Pericardium fibroblast (primary cell): ENCODE data around the gene OTOP3. TPM values are rescaled to one million over a fixed set of nuclear protein-coding genes. Genes with fewer than 3 reads are reported as not detected.

Experiments
- total RNA-seq: library from RNA; depleted of rRNA; stranded (reverse); fragments of >200 nt; gene quantifications from 2 replicates; pipeline ENCODE4 v1.2.3, GENCODE V29; 2015

The OTOP3 gene
- not detected in 2 replicates for total RNA-seq

GRCh38 chr17:74935585-74936469 is at the start of gene OTOP3:
Gene OTOP3, plus strand, starts transcription at chr17:74935898. Its CDS starts 24 bp downstream, at chr17:74935922.

GRCh38 chr17:74892974-74893911 is 42.5 kb upstream of the OTOP3 start, which contains the start of gene FADS6:
Gene FADS6, minus strand, starts transcription at chr17:74893633. Its CDS starts 38 bp downstream, at chr17:74893595.

GRCh38 chr17:74922694-74923537 is 12.8 kb upstream of the OTOP3 start, which contains the start of gene USH1G:
Gene USH1G, minus strand, starts transcription at chr17:74923255. Its CDS starts 182 bp downstream, at chr17:74923073.

GRCh38 chr17:74924250-74924948 is 11.3 kb upstream of the OTOP3 start, which contains the start of gene OTOP2:
Gene OTOP2, plus strand, starts transcription at chr17:74924273. Its CDS starts 360 bp downstream, at chr17:74924633.

DNA sequence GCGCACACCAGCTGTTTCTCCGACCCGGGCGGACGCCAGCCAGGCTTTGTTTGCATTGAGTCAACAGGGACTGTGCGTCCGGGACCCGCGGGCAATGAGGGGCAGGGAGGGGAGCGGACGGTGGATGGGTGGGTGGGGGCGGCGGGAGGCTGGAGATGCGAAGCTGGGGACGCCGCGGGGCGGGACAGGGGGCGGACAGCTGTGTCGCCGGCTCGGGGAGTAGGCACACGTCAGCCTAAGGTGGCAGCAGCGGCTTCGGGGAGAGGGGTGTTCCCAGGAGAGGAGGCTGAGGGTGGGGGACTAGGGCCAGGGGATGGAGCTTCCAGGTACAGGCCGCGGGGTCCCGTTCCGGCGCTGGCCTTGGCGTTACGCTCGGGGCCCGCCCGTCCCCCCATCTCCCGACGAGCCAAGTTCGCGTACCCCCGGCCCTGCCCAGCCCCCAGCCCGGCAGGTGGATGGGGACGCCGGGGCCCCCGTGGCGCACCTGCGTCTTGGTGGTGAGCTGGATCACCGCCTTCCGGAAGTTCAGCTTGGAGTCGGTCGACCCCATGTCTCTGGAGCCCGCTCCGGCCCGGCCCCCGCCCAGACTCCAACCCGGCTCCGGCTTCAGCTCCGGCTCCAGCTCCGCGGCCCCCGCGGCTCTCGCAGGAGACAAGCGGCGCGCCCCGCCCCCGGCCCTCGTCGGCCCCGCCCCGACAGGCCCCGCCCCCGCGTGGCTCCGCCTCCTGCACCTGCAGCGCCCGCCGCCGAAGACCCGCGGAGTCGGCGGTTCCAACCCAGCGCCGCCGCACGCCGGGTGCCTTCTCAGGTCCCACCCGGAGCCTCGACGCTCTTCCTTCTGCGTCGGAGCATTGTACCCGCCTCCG is 36.6 kb downstream of the OTOP3 start, which contains the start of gene HID1:
HID1 (minus strand) TSS at position 653 of the 866 bp plus-strand sequence; CDS start at position 550, 103 bp downstream.

DNA sequence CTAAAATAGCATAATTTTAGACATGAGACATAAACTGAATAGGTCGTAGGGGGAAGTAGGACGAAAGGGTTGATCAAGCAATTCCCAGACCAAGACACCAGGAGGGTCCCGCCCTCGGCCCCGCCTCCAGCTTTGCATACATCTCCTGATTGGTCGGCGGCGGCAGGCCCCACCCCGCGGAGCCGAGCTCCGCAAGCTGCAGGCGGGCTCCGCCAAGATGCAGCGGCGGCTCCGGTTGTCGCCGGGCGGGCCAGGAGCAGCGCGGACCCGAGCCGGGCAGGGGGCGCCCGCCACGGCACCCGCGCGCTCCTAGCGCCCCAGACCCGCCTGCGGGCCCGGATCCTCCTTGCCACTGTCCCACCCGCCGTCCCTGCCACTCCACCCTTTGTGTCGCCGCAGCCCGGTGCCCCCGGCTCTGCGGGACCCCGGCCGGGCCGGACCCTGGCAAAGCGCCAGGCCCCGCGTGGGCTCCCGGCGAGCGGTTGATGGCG is 51.8 kb downstream of the OTOP3 start, which contains the start of gene CDR2L:
CDR2L (plus strand) TSS at position 215 of the 491 bp plus-strand sequence. CDS start 412 bp downstream, outside the sequence.

Other genes starting within 250 kb of the OTOP3 start
- not detected in 2 replicates for gene CD300LF, start 223.0 kb upstream of the OTOP3 start, total RNA-seq
- gene RAB37, start 198.6 kb upstream of the OTOP3 start, total RNA-seq = 0.35 TPM in 1 of 2 replicates, not detected in the other
- gene NHERF1, start 187.3 kb upstream of the OTOP3 start, total RNA-seq = 16.1 and 35.2 TPM in 2 replicates
- 19.7 and 24.7 TPM in 2 replicates for gene NAT9, start 159.6 kb upstream of the OTOP3 start, total RNA-seq
- gene GRIN2C, start 76.0 kb upstream of the OTOP3 start, total RNA-seq = not detected in 2 replicates
- gene FDXR, start 62.9 kb upstream of the OTOP3 start, total RNA-seq = 13.2 and 25.7 TPM in 2 replicates
- gene FADS6, start 42.3 kb upstream of the OTOP3 start, total RNA-seq = not detected in 2 replicates
- gene USH1G, start 12.6 kb upstream of the OTOP3 start, total RNA-seq = under 0.01 TPM in 1 of 2 replicates, not detected in the other
- not detected in 2 replicates for gene OTOP2, start 11.6 kb upstream of the OTOP3 start, total RNA-seq
- gene HID1, start 36.9 kb downstream of the OTOP3 start, total RNA-seq = 5.2 TPM in 1 of 2 replicates, not detected in the other
- 20.7 and 23.6 TPM in 2 replicates for gene CDR2L, start 51.7 kb downstream of the OTOP3 start, total RNA-seq
- gene MRPL58, start 76.8 kb downstream of the OTOP3 start, total RNA-seq = 39.0 and 40.1 TPM in 2 replicates
- gene ATP5PD, start 111.1 kb downstream of the OTOP3 start, total RNA-seq = 216 and 251 TPM in 2 replicates
- 13.0 and 20.0 TPM in 2 replicates for gene KCTD2, start 111.3 kb downstream of the OTOP3 start, total RNA-seq
- 5.0 and 6.0 TPM in 2 replicates for gene SLC16A5, start 152.1 kb downstream of the OTOP3 start, total RNA-seq
- gene ARMC7, start 174.1 kb downstream of the OTOP3 start, total RNA-seq = 3.0 and 12.7 TPM in 2 replicates
- 90.9 and 108 TPM in 2 replicates for gene NT5C, start 195.8 kb downstream of the OTOP3 start, total RNA-seq
- gene JPT1, start 218.6 kb downstream of the OTOP3 start, total RNA-seq = 75.4 and 105 TPM in 2 replicates
- 73.5 and 82.2 TPM in 2 replicates for gene SUMO2, start 247.1 kb downstream of the OTOP3 start, total RNA-seq